ENCODE data around the gene RPA3. TPM values are rescaled to one million over a fixed set of nuclear protein-coding genes. Genes with fewer than 3 reads are reported as not detected.
A peak's percentile ranks its signal among the peaks of the same experiment; 100 is the strongest.

Gene RPA3
- total RNA-seq, 1 experiment from 2014 or later = 90.2 TPM

DNA sequence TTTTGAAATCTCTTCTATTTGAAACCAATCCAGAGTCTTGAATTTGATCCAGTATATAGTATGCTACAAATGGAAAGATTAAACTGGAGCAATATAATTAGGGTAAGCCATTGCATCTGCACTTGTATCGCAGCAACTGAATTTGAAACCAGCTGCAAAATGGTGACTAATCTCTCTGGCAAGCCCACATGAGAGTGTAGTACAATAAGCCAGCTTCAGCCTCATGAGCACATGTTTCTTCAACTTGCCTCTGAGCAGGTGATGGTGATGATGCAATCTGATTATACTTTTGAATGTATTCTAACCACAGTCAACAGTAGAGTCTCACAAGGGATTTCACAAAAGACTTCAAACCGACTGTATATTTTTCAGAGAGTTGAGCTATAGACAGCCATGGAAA lies 829 bp upstream of the RPA3 start:
- H3K4me3 Mint-ChIP-seq (ENCODE audit: unreplicated experiment) = no peak overlapping the region
- H3K36me3 Mint-ChIP-seq (ENCODE audit: insufficient read depth, unreplicated experiment) = no peaks in the 10 kb centered on the region
- TF ChIP-seq, protein P1, sequence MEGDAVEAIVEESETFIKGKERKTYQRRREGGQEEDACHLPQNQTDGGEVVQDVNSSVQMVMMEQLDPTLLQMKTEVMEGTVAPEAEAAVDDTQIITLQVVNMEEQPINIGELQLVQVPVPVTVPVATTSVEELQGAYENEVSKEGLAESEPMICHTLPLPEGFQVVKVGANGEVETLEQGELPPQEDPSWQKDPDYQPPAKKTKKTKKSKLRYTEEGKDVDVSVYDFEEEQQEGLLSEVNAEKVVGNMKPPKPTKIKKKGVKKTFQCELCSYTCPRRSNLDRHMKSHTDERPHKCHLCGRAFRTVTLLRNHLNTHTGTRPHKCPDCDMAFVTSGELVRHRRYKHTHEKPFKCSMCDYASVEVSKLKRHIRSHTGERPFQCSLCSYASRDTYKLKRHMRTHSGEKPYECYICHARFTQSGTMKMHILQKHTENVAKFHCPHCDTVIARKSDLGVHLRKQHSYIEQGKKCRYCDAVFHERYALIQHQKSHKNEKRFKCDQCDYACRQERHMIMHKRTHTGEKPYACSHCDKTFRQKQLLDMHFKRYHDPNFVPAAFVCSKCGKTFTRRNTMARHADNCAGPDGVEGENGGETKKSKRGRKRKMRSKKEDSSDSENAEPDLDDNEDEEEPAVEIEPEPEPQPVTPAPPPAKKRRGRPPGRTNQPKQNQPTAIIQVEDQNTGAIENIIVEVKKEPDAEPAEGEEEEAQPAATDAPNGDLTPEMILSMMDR (IDR thresholded peaks at IDR 0.05; ENCODE audit: insufficient read depth in 1 of 2, low read depth in 1 of 2, low read length in 1 of 2, severe bottlenecking in 1 of 2, unreplicated experiment in 1 of 2) = no peak
- DNase-seq = peak in 1 of 2 experiments; percentile 10
- BruUV-seq (replicated peaks) = no TSS peak
- Histone ChIP-seq H3K9me3 (no peaks in the 10 kb centered on the region), H3K36me3 (ENCODE audit: control insufficient read depth, insufficient read depth, low read length) (no peaks in the 10 kb centered on the region), H3K27me3 (replicated peaks; ENCODE audit: control insufficient read depth, insufficient read depth, low read length) (no peaks in the 10 kb centered on the region), H3K4me3 (ENCODE audit: low read depth, low read length) (no peak overlapping the region), H3K4me1 (no peaks in the 10 kb centered on the region)
- intact Hi-C loops (cut with micrococcal nuclease; ENCODE audit: unreplicated experiment) = no loop called here
- no peaks in the 10 kb centered on the region for H3K4me1 Mint-ChIP-seq (ENCODE audit: low read depth, unreplicated experiment)
- H3K9me3 Mint-ChIP-seq (ENCODE audit: unreplicated experiment) = no peaks in the 10 kb centered on the region
- ChIA-PET CTCF (no interaction called here), POLR2A (no interaction called here)
- no peak overlapping the region for H3K27ac Mint-ChIP-seq (ENCODE audit: unreplicated experiment)
- H3K27me3 Mint-ChIP-seq (ENCODE audit: insufficient read depth, unreplicated experiment) = no peaks in the 10 kb centered on the region

DNA sequence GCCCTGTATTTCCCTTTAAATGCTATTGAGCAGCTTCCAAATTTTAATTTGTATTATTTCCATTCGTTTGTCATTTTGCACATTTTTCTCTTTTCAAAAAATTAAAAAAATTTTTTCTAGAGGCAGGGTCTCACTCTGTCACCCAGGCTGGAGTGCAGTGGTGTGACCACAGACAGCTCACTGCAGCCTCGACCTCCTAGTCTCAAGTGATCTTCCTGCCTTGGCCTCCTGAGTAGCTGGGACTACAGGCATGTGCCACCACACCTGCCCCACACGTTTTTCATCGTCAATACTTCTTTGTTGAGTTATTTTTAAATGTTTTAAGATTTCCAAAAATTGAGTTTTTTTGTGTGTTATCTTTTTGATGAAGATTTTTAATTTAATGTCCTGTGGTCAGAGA lies 4.7 kb downstream of the RPA3 start:
- ChIA-PET POLR2A (no interaction called here), CTCF (interaction anchor here (1.1 kb wide), 1 partner anchor 33 kb away, joined by 3 read pairs; no protein-coding TSS in a partner anchor)
- no peaks in the 10 kb centered on the region for H3K9me3 Mint-ChIP-seq (ENCODE audit: unreplicated experiment)
- no peaks in the 10 kb centered on the region for H3K27me3 ChIP-seq (replicated peaks; ENCODE audit: control insufficient read depth, insufficient read depth, low read length)
- no peaks in the 10 kb centered on the region for H3K36me3 Mint-ChIP-seq (ENCODE audit: insufficient read depth, unreplicated experiment)
- TF ChIP-seq, protein P1 (IDR thresholded peaks at IDR 0.05; ENCODE audit: insufficient read depth in 1 of 2, low read depth in 1 of 2, low read length in 1 of 2, severe bottlenecking in 1 of 2, unreplicated experiment in 1 of 2) = no peak
- intact Hi-C loops (cut with micrococcal nuclease; ENCODE audit: unreplicated experiment) = no loop called here
- H3K4me1 Mint-ChIP-seq (ENCODE audit: low read depth, unreplicated experiment) = peaks cover 14% of the 10 kb centered on the region
- no TSS peak for BruUV-seq (replicated peaks)
- no peak overlapping the region for H3K27ac Mint-ChIP-seq (ENCODE audit: unreplicated experiment)
- H3K27me3 Mint-ChIP-seq (ENCODE audit: insufficient read depth, unreplicated experiment) = no peaks in the 10 kb centered on the region
- no peaks in the 10 kb centered on the region for H3K36me3 ChIP-seq (ENCODE audit: control insufficient read depth, insufficient read depth, low read length)
- DNase-seq = no peak
- H3K9me3 ChIP-seq = no peaks in the 10 kb centered on the region
- H3K4me3 ChIP-seq (ENCODE audit: low read depth, low read length) = no peak overlapping the region
- H3K4me1 ChIP-seq = peaks cover 8% of the 10 kb centered on the region
- H3K4me3 Mint-ChIP-seq (ENCODE audit: unreplicated experiment) = no peak overlapping the region

DNA sequence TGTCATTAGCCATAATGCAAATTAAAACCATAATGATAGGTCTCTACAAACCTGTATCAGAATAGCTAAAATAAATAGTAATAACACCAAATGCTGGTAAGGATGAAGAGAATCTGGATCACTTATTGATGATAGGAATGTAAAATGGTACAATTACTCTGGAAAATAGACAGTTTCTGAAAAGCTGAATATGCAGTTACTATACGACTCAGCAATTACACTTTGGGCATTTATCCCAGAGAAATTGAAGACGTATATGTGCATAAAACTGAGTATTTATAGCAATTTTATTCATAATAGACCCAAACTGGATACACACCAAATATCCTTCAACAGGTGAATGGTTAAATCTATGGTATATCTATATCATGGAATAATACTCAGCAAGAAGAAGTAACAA lies 7.9 kb downstream of the RPA3 start:
- no peak overlapping the region for H3K27ac Mint-ChIP-seq (ENCODE audit: unreplicated experiment)
- no peaks in the 10 kb centered on the region for H3K9me3 ChIP-seq
- no peaks in the 10 kb centered on the region for H3K27me3 ChIP-seq (replicated peaks; ENCODE audit: control insufficient read depth, insufficient read depth, low read length)
- no peaks in the 10 kb centered on the region for H3K9me3 Mint-ChIP-seq (ENCODE audit: unreplicated experiment)
- H3K4me1 Mint-ChIP-seq (ENCODE audit: low read depth, unreplicated experiment) = peaks cover 17% of the 10 kb centered on the region
- ChIA-PET CTCF (no interaction called here), POLR2A (no interaction called here)
- BruUV-seq (replicated peaks) = no TSS peak
- TF ChIP-seq, protein P1 (IDR thresholded peaks at IDR 0.05; ENCODE audit: insufficient read depth in 1 of 2, low read depth in 1 of 2, low read length in 1 of 2, severe bottlenecking in 1 of 2, unreplicated experiment in 1 of 2) = no peak
- no peak overlapping the region for H3K4me3 ChIP-seq (ENCODE audit: low read depth, low read length)
- intact Hi-C loops (cut with micrococcal nuclease; ENCODE audit: unreplicated experiment) = no loop called here
- DNase-seq = no peak
- no peaks in the 10 kb centered on the region for H3K27me3 Mint-ChIP-seq (ENCODE audit: insufficient read depth, unreplicated experiment)
- no peaks in the 10 kb centered on the region for H3K36me3 Mint-ChIP-seq (ENCODE audit: insufficient read depth, unreplicated experiment)
- H3K4me3 Mint-ChIP-seq (ENCODE audit: unreplicated experiment) = no peak overlapping the region
- H3K4me1 ChIP-seq = peaks cover 14% of the 10 kb centered on the region
- no peaks in the 10 kb centered on the region for H3K36me3 ChIP-seq (ENCODE audit: control insufficient read depth, insufficient read depth, low read length)
